ENCODE measurements around the gene APBB1IP.

Gene APBB1IP

GRCh38 chr10:26506736-26507135 lies 68.6 kb downstream of the APBB1IP start:
- TF ChIP-seq, protein P1, sequence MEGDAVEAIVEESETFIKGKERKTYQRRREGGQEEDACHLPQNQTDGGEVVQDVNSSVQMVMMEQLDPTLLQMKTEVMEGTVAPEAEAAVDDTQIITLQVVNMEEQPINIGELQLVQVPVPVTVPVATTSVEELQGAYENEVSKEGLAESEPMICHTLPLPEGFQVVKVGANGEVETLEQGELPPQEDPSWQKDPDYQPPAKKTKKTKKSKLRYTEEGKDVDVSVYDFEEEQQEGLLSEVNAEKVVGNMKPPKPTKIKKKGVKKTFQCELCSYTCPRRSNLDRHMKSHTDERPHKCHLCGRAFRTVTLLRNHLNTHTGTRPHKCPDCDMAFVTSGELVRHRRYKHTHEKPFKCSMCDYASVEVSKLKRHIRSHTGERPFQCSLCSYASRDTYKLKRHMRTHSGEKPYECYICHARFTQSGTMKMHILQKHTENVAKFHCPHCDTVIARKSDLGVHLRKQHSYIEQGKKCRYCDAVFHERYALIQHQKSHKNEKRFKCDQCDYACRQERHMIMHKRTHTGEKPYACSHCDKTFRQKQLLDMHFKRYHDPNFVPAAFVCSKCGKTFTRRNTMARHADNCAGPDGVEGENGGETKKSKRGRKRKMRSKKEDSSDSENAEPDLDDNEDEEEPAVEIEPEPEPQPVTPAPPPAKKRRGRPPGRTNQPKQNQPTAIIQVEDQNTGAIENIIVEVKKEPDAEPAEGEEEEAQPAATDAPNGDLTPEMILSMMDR (IDR thresholded peaks at IDR 0.05; ENCODE audit: low read depth, low read length, missing control alignments): no peak
- no peak for DNase-seq (ENCODE audit: low read depth)

GRCh38 chr10:26507441-26507840 lies 69.3 kb downstream of the APBB1IP start:
- no peak overlapping the region for H3K4me3 ChIP-seq (ENCODE audit: low read depth, low read length)
- TF ChIP-seq, protein P1 (IDR thresholded peaks at IDR 0.05; ENCODE audit: low read depth, low read length, missing control alignments): no peak
- no peak for DNase-seq (ENCODE audit: low read depth)

More at GRCh38 chr10:26506736-26507135, 68.6 kb downstream of the APBB1IP start:
- H3K4me3 ChIP-seq (ENCODE audit: low read depth, low read length): no peak overlapping the region

GRCh38 chr10:26508016-26508415 lies 69.9 kb downstream of the APBB1IP start:
- DNase-seq (ENCODE audit: low read depth): no peak
- TF ChIP-seq, protein P1 (IDR thresholded peaks at IDR 0.05; ENCODE audit: low read depth, low read length, missing control alignments): no peak
- no peak overlapping the region for H3K4me3 ChIP-seq (ENCODE audit: low read depth, low read length)

- TF ChIP-seq, protein P1 (IDR thresholded peaks at IDR 0.05; ENCODE audit: low read depth, low read length, missing control alignments): no peak
- H3K4me3 ChIP-seq (ENCODE audit: low read depth, low read length): no peak overlapping the region
- DNase-seq (ENCODE audit: low read depth): no peak
Observed at GRCh38 chr10:26509307-26509706, 71.2 kb downstream of the APBB1IP start.

GRCh38 chr10:26513101-26513500 lies 75.0 kb downstream of the APBB1IP start:
- TF ChIP-seq, protein P1 (IDR thresholded peaks at IDR 0.05; ENCODE audit: low read depth, low read length, missing control alignments): no peak
- DNase-seq (ENCODE audit: low read depth): no peak
- H3K4me3 ChIP-seq (ENCODE audit: low read depth, low read length): no peak overlapping the region

- TF ChIP-seq, protein P1 (IDR thresholded peaks at IDR 0.05; ENCODE audit: low read depth, low read length, missing control alignments): no peak
- H3K4me3 ChIP-seq (ENCODE audit: low read depth, low read length): no peak overlapping the region
Observed at GRCh38 chr10:26516540-26517101, 78.5 kb downstream of the APBB1IP start.

More at GRCh38 chr10:26516540-26517101, 78.5 kb downstream of the APBB1IP start:
- no peak for DNase-seq (ENCODE audit: low read depth)
